K562 (cell line): ENCODE results near the gene MAGI2. TPM values are rescaled to one million over a fixed set of nuclear protein-coding genes. Genes with fewer than 3 reads are reported as not detected.

Source experiments
- ATAC-seq: fragments of 200-7000 bp; cut with Tn5 transposase; 3 replicates; pipeline ENCODE4 v1.9.1; 2020; ENCODE audit warnings: moderate library complexity
- BruUV-seq: library from RNA; stranded (reverse); fragments of 400-500 nt; replicated peaks from 2 replicates; lab custom pipeline; 2021; lab: Mats Ljungman, UMichigan
- CTCF ChIA-PET: fragments of 300-600 bp; formaldehyde crosslinking; extraction: SDS; loops from one replicate; lab custom pipeline; 2021; ENCODE audit warnings: low intra/inter-chr PET ratio; lab: Yijun Ruan, JAX
- POLR2A ChIA-PET: fragments of 300-600, 350-650 bp; sonication (Branson Sonifier 250); formaldehyde crosslinking; extraction: SDS; loops from one replicate; lab custom pipeline; 2021; ENCODE audit warnings: antibody characterized with exemption, inconsistent platforms; lab: Yijun Ruan, JAX
- DNase-seq, 4 experiments: peaks; one replicate each; pipeline versions ENCODE4 v3.0.0 to v3.0.0-alpha.2; 2011 to 2018; ENCODE audit warnings: low spot score in 3 of 4, mixed read lengths in 3 of 4; ENCODE audit errors: extremely low read depth in 1 of 4
- FAIRE-seq: peaks from 2 replicates; lab custom pipeline; 2011; peaks lifted over from hg19 to GRCh38; lab: Jason Lieb, UNC
- H2AFZ ChIP-seq: 2 replicates; pipeline ENCODE4 v1.6.0; 2011; ENCODE audit warnings: low read depth, low read length, control low read depth, inconsistent platforms
- H3K27ac ChIP-seq: fragments of 200-600 bp; 3 replicates; pipeline ENCODE4 v1.8.0; 2011; ENCODE audit warnings: low read depth, mild to moderate bottlenecking, control low read depth, inconsistent platforms, low read length, moderate library complexity, mixed read lengths; ENCODE audit errors: extremely low read depth
- H3K27me3 ChIP-seq, 2 experiments: fragments of 300-600 bp in 1 of 2; 2 replicates in 1 of 2; 3 replicates in 1 of 2; pipeline versions ENCODE4 v1.6.0 to v1.8.0; 2011; ENCODE audit warnings: inconsistent platforms in 2 of 2, low read length in 2 of 2, mild to moderate bottlenecking in 1 of 2, mixed read lengths in 1 of 2, moderate library complexity in 1 of 2; ENCODE audit not compliant: control insufficient read depth in 2 of 2, insufficient read depth in 2 of 2
- H3K36me3 ChIP-seq: fragments of 300-600 bp; 3 replicates; pipeline ENCODE4 v1.8.0; 2011; ENCODE audit warnings: mild to moderate bottlenecking, low read length, inconsistent platforms; ENCODE audit not compliant: control insufficient read depth, insufficient read depth
- H3K4me1 ChIP-seq, 2 experiments: fragments of 200-600 bp in 1 of 2; replicated peaks in 1 of 2; 2 replicates in 1 of 2; 3 replicates in 1 of 2; pipeline versions ENCODE4 v1.5.1 to v1.8.0; 2011; ENCODE audit warnings: inconsistent platforms in 2 of 2, low read length in 2 of 2, mild to moderate bottlenecking in 1 of 2, mixed read lengths in 1 of 2, moderate library complexity in 1 of 2; ENCODE audit not compliant: control insufficient read depth in 2 of 2, insufficient read depth in 2 of 2
- H3K4me2 ChIP-seq: 2 replicates; pipeline ENCODE4 v1.6.1; 2011; ENCODE audit warnings: low read length, control low read depth, inconsistent platforms, mixed read lengths; ENCODE audit not compliant: insufficient read depth
- H3K4me3 ChIP-seq: fragments of 200-600 bp; sonication (generic), shearing (Covaris generic); 2 replicates; pipeline ENCODE4 v1.5.1; 2016; ENCODE audit warnings: control low read depth, inconsistent platforms
- H3K79me2 ChIP-seq: fragments of 200-600 bp; 3 replicates; pipeline ENCODE4 v1.8.0; 2011; ENCODE audit warnings: low read length, inconsistent platforms; ENCODE audit not compliant: control insufficient read depth, insufficient read depth
- H3K9ac ChIP-seq, 2 experiments: 2 replicates each; pipeline versions ENCODE4 v1.6.0 to v1.6.1; 2011; ENCODE audit warnings: low read depth in 2 of 2, low read length in 2 of 2, control low read depth in 1 of 2, inconsistent platforms in 1 of 2, mild to moderate bottlenecking in 1 of 2, mixed read lengths in 1 of 2; ENCODE audit not compliant: insufficient read depth in 1 of 2
- H3K9me1 ChIP-seq: one replicate; pipeline ENCODE4 v1.6.0; 2011; ENCODE audit warnings: inconsistent platforms, mild to moderate bottlenecking, low read length, moderate library complexity; ENCODE audit not compliant: control insufficient read depth, insufficient read depth
- H3K9me3 ChIP-seq: replicated peaks from 2 replicates; pipeline ENCODE4 v1.5.1; 2011; ENCODE audit warnings: low read depth, low read length, inconsistent platforms; ENCODE audit not compliant: control insufficient read depth, insufficient read depth
- H4K20me1 ChIP-seq: replicated peaks from 2 replicates; pipeline ENCODE4 v1.6.1; 2011; ENCODE audit warnings: low read length, inconsistent platforms, mixed read lengths; ENCODE audit not compliant: control insufficient read depth, insufficient read depth
- HINFP ChIP-seq: fragments of 450-650 bp; conservative IDR thresholded peaks from 2 replicates; pipeline ENCODE4 v1.6.1; 2016; ENCODE audit warnings: missing genetic modification characterization, low read depth, mild to moderate bottlenecking, control low read depth, missing compliant biosample characterization
- SMARCB1 ChIP-seq: IDR thresholded peaks from 2 replicates; pipeline ENCODE4 v1.6.1; 2011; ENCODE audit warnings: improper control_type of control experiment, low read depth; ENCODE audit not compliant: insufficient read length
- ZNF41 ChIP-seq: fragments of 250-450 bp; sonication (Bioruptor Pico); conservative IDR thresholded peaks from 2 replicates; pipeline ENCODE4 v1.4.0; 2020; ENCODE audit warnings: mild to moderate bottlenecking
- WGBS: fragments of 100-300 bp; shearing (Covaris generic); methylation state at CpG from one replicate; pipeline ENCODE4 v1.1.6; 2016; ENCODE audit warnings: low coverage, mixed read lengths; ENCODE audit not compliant: insufficient coverage; ENCODE audit errors: missing lambda C conversion rate; 5-methylcytosine and 5-hydroxymethylcytosine counted together
- in situ Hi-C: fragments of 300-500 bp; cut with MboI; formaldehyde crosslinking; loops from 4 replicates; pipeline ENCODE4 v1.15.0; 2018; ENCODE audit warnings: inconsistent platforms, mixed read lengths
- intact Hi-C: fragments of 100-400 bp; cut with micrococcal nuclease; formaldehyde crosslinking; loops from 2 replicates; pipeline ENCODE4 v1.14.2; 2022
- polyA plus RNA-seq, 8 experiments: library from polyadenylated mRNA; depleted of rRNA in 4 of 8; stranded (reverse) in 5 of 8; unstranded in 3 of 8; fragments of >200 nt; fragmentation: Nextera tagmentation in 2 of 8; fragmentation: Illumina TruSeq in 1 of 8; extraction: Ambion mirVana in 2 of 8; extraction: Trizol in 1 of 8; gene quantifications; 2 replicates each; pipeline versions ENCODE4 v1.2.1 to v1.2.3, GENCODE V29; 2011 to 2014; ENCODE audit warnings: inconsistent platforms in 1 of 8, missing spikeins in 1 of 8
- total RNA-seq, 7 experiments: library from RNA; depleted of rRNA in 6 of 7; stranded (reverse); fragments of >200 nt in 6 of 7; fragmentation: Illumina TruSeq in 2 of 7; extraction: Trizol in 2 of 7; gene quantifications; 2 replicates each; pipeline versions ENCODE4 v1.2.1 to v1.2.3, GENCODE V29; 2011 to 2021; ENCODE audit warnings: low replicate concordance in 1 of 7
- TF ChIP-seq, protein P1 (sequence below), 2 experiments: fragments of 450-650 bp; formaldehyde crosslinking in 1 of 2; IDR thresholded peaks; 2 replicates each; pipeline versions ENCODE4 v1.4.0 to v1.6.1; 2014 to 2020; ENCODE audit warnings: mild to moderate bottlenecking in 2 of 2, borderline replicate concordance in 1 of 2, low read depth in 1 of 2

MAGI2 gene
- total and polyA plus RNA-seq, 9 of the 15 experiments (the other 6 are each of a cell fraction or from before 2014, with no cell fraction given): 0.27 to 1.4 (median 0.70) TPM

DNA sequence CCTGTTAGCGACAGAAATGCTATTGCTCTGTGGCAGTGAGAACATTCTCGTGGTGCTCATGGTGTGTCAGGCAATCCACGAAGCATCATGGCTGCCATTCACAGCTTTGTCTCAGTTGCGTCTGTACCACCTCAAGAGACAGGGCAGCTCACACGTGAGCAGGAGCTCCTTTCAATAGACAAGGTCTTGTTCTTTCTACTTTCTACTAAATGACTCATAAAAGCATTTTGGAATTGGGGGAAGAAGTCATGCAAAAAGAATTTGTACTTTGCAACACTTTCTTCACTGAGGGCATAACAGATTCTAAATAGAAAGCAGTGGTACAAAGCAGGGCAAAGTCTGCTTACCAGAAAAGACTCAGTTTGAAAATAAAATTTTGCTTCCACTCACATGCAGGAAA lies 1016.3 kb downstream of the MAGI2 start:
- in situ Hi-C loops (no loop called here), intact Hi-C loops (loop anchor here (10.0 kb wide), 1 partner anchor 412 kb away; no protein-coding TSS in a partner anchor)
- no peaks in the 10 kb centered on the region for H4K20me1 ChIP-seq

More for the DNA sequence above, 1016.3 kb downstream of the MAGI2 start:
- H3K9me1 ChIP-seq: no peaks in the 10 kb centered on the region
- FAIRE-seq: no peak
- no peak for ATAC-seq
- no TSS peak for BruUV-seq
- H3K4me3 ChIP-seq: no peak overlapping the region
- no peak for DNase-seq
- no peaks in the 10 kb centered on the region for H3K79me2 ChIP-seq
- no peak overlapping the region for H3K4me2 ChIP-seq
- ChIA-PET POLR2A (no interaction called here), CTCF (no interaction called here)
- H3K27ac ChIP-seq: no peak overlapping the region
- H3K9me3 ChIP-seq: no peaks in the 10 kb centered on the region
- H3K4me1 ChIP-seq: no peaks in the 10 kb centered on the region
- no peak overlapping the region for H2AFZ ChIP-seq
- H3K36me3 ChIP-seq: no peaks in the 10 kb centered on the region
- no peak for TF ChIP-seq HINFP (tag)
- TF ChIP-seq ZNF41 (CRISPR knock-in tag): no peak
- TF ChIP-seq, protein P1, sequence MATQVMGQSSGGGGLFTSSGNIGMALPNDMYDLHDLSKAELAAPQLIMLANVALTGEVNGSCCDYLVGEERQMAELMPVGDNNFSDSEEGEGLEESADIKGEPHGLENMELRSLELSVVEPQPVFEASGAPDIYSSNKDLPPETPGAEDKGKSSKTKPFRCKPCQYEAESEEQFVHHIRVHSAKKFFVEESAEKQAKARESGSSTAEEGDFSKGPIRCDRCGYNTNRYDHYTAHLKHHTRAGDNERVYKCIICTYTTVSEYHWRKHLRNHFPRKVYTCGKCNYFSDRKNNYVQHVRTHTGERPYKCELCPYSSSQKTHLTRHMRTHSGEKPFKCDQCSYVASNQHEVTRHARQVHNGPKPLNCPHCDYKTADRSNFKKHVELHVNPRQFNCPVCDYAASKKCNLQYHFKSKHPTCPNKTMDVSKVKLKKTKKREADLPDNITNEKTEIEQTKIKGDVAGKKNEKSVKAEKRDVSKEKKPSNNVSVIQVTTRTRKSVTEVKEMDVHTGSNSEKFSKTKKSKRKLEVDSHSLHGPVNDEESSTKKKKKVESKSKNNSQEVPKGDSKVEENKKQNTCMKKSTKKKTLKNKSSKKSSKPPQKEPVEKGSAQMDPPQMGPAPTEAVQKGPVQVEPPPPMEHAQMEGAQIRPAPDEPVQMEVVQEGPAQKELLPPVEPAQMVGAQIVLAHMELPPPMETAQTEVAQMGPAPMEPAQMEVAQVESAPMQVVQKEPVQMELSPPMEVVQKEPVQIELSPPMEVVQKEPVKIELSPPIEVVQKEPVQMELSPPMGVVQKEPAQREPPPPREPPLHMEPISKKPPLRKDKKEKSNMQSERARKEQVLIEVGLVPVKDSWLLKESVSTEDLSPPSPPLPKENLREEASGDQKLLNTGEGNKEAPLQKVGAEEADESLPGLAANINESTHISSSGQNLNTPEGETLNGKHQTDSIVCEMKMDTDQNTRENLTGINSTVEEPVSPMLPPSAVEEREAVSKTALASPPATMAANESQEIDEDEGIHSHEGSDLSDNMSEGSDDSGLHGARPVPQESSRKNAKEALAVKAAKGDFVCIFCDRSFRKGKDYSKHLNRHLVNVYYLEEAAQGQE (IDR thresholded peaks at IDR 0.05; ENCODE audit: borderline replicate concordance): no peak
- TF ChIP-seq, protein P1 (CRISPR knock-in tag; IDR thresholded peaks at IDR 0.05; ENCODE audit: low read depth): no peak
- no peak for TF ChIP-seq SMARCB1
- WGBS: 0% methylated on average over 5 of the region's 5 CpGs
- no peaks in the 10 kb centered on the region for H3K27me3 ChIP-seq
- no peak overlapping the region for H3K9ac ChIP-seq
